NCI-H774 (cell line): ENCODE data around the gene BMP6.

Experiments used
- DNase-seq: peaks from one replicate; lab custom pipeline; 2025; lab: John Stamatoyannopoulos, UW

Gene BMP6

GRCh38 chr6:7906741-7907140, 180.8 kb downstream of the BMP6 start:
- no peak for DNase-seq

- DNase-seq = no peak
Observed at GRCh38 chr6:7907159-7907558, 181.3 kb downstream of the BMP6 start.

- DNase-seq = peak; percentile 10
Observed at GRCh38 chr6:7909323-7910276, 183.7 kb downstream of the BMP6 start.

- DNase-seq = no peak
Observed at GRCh38 chr6:7910298-7910653, 184.4 kb downstream of the BMP6 start.

- DNase-seq = peak; percentile 76
Observed at GRCh38 chr6:7910654-7911344, 184.9 kb downstream of the BMP6 start, which contains the start of gene TXNDC5. Gene TXNDC5 (minus strand): TSS chr6:7910788. CDS start chr6:7910776, 12 bp downstream.

GRCh38 chr6:7911345-7911725, 185.4 kb downstream of the BMP6 start:
- no peak for DNase-seq

- DNase-seq = no peak
Observed at GRCh38 chr6:7912024-7912423, 186.1 kb downstream of the BMP6 start.

- no peak for DNase-seq
Observed at GRCh38 chr6:7912736-7913517, 187.0 kb downstream of the BMP6 start.

- DNase-seq = no peak
Observed at GRCh38 chr6:7914311-7914710, 188.4 kb downstream of the BMP6 start.

- no peak for DNase-seq
Observed at GRCh38 chr6:7914991-7915789, 189.3 kb downstream of the BMP6 start.

GRCh38 chr6:7916959-7917358, 191.1 kb downstream of the BMP6 start:
- DNase-seq = no peak

GRCh38 chr6:7917729-7918128, 191.8 kb downstream of the BMP6 start:
- no peak for DNase-seq

- DNase-seq = no peak
Observed at GRCh38 chr6:7918403-7918802, 192.5 kb downstream of the BMP6 start.

GRCh38 chr6:7919871-7920270, 194.0 kb downstream of the BMP6 start:
- DNase-seq = no peak

- DNase-seq = no peak
Observed at GRCh38 chr6:7920425-7920824, 194.5 kb downstream of the BMP6 start.

- no peak for DNase-seq
Observed at GRCh38 chr6:7921046-7921445, 195.1 kb downstream of the BMP6 start.

- DNase-seq = no peak
Observed at GRCh38 chr6:7921632-7922092, 195.8 kb downstream of the BMP6 start.

- DNase-seq = no peak
Observed at GRCh38 chr6:7922596-7922995, 196.7 kb downstream of the BMP6 start.

- DNase-seq = no peak
Observed at GRCh38 chr6:7924867-7925266, 199.0 kb downstream of the BMP6 start.
